DOHH2 (cell line): ENCODE measurements around the gene ABCC8.

Experiments used
- CTCF ChIP-seq: fragments of 200-600 bp; sonication (generic); IDR thresholded peaks from one replicate; pipeline ENCODE4 v1.5.1; 2014; ENCODE audit warnings: antibody characterized with exemption, mild to moderate bottlenecking, low read depth, low read length; ENCODE audit not compliant: poor library complexity, severe bottlenecking
- EZH2phosphoT487 ChIP-seq: fragments of 200-600 bp; sonication (generic); IDR thresholded peaks from 2 replicates; pipeline ENCODE4 v1.6.1; 2017; ENCODE audit warnings: borderline replicate concordance, mild to moderate bottlenecking, antibody characterized with exemption, low read length, moderate library complexity, mixed read lengths

DNA sequence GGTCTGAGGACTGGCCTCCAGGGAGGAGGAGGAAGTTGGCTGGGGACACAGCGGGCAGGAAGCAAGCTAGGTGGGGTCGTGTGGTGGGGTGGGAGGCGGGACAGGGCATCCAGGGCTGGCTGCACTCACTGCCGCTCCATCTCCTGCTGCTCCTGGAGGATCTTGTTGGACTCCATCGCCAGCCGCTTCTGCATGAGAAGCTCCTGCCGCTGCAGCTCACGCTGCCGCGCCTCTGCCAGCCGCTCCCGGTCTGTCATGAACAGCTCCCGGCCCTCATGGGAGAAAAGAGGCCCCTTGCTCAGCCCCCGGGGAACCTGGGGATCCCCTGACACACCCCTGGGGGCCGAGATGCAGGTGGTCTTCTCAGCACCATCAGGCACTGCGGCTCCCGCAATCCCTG is 46.0 kb upstream of the ABCC8 start:
- TF ChIP-seq CTCF (no peak), EZH2phosphoT487 (no peak)
